ENCODE results near the gene CABP1.

Gene CABP1

GRCh38 chr12:120640861-120641833 is 721 bp downstream of the CABP1 start:
- no peak for DNase-seq

- no peak for DNase-seq
Observed at GRCh38 chr12:120642121-120642520, 1.7 kb downstream of the CABP1 start.

- no peak for DNase-seq
Observed at GRCh38 chr12:120642826-120643225, 2.4 kb downstream of the CABP1 start.

GRCh38 chr12:120643574-120643973 is 3.1 kb downstream of the CABP1 start:
- DNase-seq = no peak

- no peak for DNase-seq
Observed at GRCh38 chr12:120646044-120646443, 5.6 kb downstream of the CABP1 start.

- DNase-seq = no peak
Observed at GRCh38 chr12:120647375-120647755, 6.9 kb downstream of the CABP1 start.

GRCh38 chr12:120649442-120650232 is 9.2 kb downstream of the CABP1 start:
- no peak for DNase-seq

- no peak for DNase-seq
Observed at GRCh38 chr12:120650233-120650690, 9.8 kb downstream of the CABP1 start.

- DNase-seq = no peak
Observed at GRCh38 chr12:120651821-120652220, 11.4 kb downstream of the CABP1 start.

- DNase-seq = no peak
Observed at GRCh38 chr12:120652656-120653435, 12.4 kb downstream of the CABP1 start.

- DNase-seq = no peak
Observed at GRCh38 chr12:120653611-120654010, 13.2 kb downstream of the CABP1 start.

- DNase-seq = no peak
Observed at GRCh38 chr12:120654656-120655055, 14.2 kb downstream of the CABP1 start.

- no peak for DNase-seq
Observed at GRCh38 chr12:120656008-120656407, 15.6 kb downstream of the CABP1 start.

- no peak for DNase-seq
Observed at GRCh38 chr12:120658286-120659150, 18.1 kb downstream of the CABP1 start.

GRCh38 chr12:120659151-120659525 is 18.7 kb downstream of the CABP1 start:
- no peak for DNase-seq

GRCh38 chr12:120661432-120661831 is 21.0 kb downstream of the CABP1 start:
- no peak for DNase-seq

GRCh38 chr12:120662879-120663278 is 22.5 kb downstream of the CABP1 start:
- no peak for DNase-seq

- no peak for DNase-seq
Observed at GRCh38 chr12:120663741-120664140, 23.3 kb downstream of the CABP1 start.

- no peak for DNase-seq
Observed at GRCh38 chr12:120666571-120667390, 26.4 kb downstream of the CABP1 start.

GRCh38 chr12:120668091-120668867 is 27.9 kb downstream of the CABP1 start:
- no peak for DNase-seq

Measured in NCI-H774 (cell line).